Mesenchymal stem cell (in vitro differentiated cells and primary cell): ENCODE measurements around the gene MCEMP1.

Experiments used
- DNase-seq: peaks from one replicate; pipeline ENCODE4 v3.0.0-alpha.2; 2013
- H2AFZ ChIP-seq: one replicate; pipeline ENCODE4 v1.6.1; 2013; ENCODE audit warnings: low read depth, mild to moderate bottlenecking, control low read depth, inconsistent platforms, low read length, moderate library complexity
- H2AK5ac ChIP-seq: 2 replicates; pipeline ENCODE4 v1.6.1; 2013; ENCODE audit warnings: low read length, moderate library complexity, mild to moderate bottlenecking, inconsistent platforms; ENCODE audit not compliant: severe bottlenecking
- H2BK120ac ChIP-seq: one replicate; pipeline ENCODE4 v1.6.1; 2013; ENCODE audit warnings: low read depth, mild to moderate bottlenecking, inconsistent platforms, low read length, moderate library complexity
- H2BK12ac ChIP-seq, 2 experiments: one replicate each; pipeline ENCODE4 v1.6.1; 2013; ENCODE audit warnings: inconsistent platforms in 2 of 2, low read length in 2 of 2, mild to moderate bottlenecking in 2 of 2, moderate library complexity in 2 of 2, control low read depth in 1 of 2
- H2BK15ac ChIP-seq: one replicate; pipeline ENCODE4 v1.6.1; 2013; ENCODE audit warnings: mild to moderate bottlenecking, low read depth, inconsistent platforms; ENCODE audit not compliant: poor library complexity, severe bottlenecking
- H2BK5ac ChIP-seq: 2 replicates; pipeline ENCODE4 v1.6.1; 2013; ENCODE audit warnings: low read depth, mild to moderate bottlenecking, low read length, control low read depth, inconsistent platforms; ENCODE audit not compliant: poor library complexity, severe bottlenecking
- H3K14ac ChIP-seq, 2 experiments: one replicate each; pipeline ENCODE4 v1.6.1; 2013; ENCODE audit warnings: inconsistent platforms in 2 of 2, low read length in 2 of 2, control low read depth in 1 of 2, mild to moderate bottlenecking in 1 of 2, moderate library complexity in 1 of 2
- H3K18ac ChIP-seq, 2 experiments: one replicate each; pipeline ENCODE4 v1.6.1; 2013; ENCODE audit warnings: inconsistent platforms in 2 of 2, low read length in 2 of 2, control low read depth in 1 of 2, low read depth in 1 of 2, mild to moderate bottlenecking in 1 of 2
- H3K23ac ChIP-seq, 2 experiments: one replicate each; pipeline ENCODE4 v1.6.1; 2013; ENCODE audit warnings: inconsistent platforms in 2 of 2, low read length in 2 of 2, mild to moderate bottlenecking in 2 of 2, moderate library complexity in 2 of 2, control low read depth in 1 of 2
- H3K27ac ChIP-seq: 2 replicates; pipeline ENCODE4 v1.5.1; 2013; ENCODE audit warnings: mild to moderate bottlenecking, moderate library complexity, low read length, control low read depth, inconsistent platforms; ENCODE audit not compliant: poor library complexity, severe bottlenecking
- H3K27me3 ChIP-seq, 2 experiments: 2 replicates each; pipeline versions ENCODE4 v1.6.1 to v1.7.0; 2013; ENCODE audit warnings: low read length in 2 of 2, mild to moderate bottlenecking in 2 of 2, moderate library complexity in 2 of 2, control low read depth in 1 of 2, inconsistent platforms in 1 of 2; ENCODE audit not compliant: control insufficient read depth in 1 of 2, insufficient read depth in 1 of 2
- H3K36me3 ChIP-seq, 2 experiments: 2 replicates each; pipeline versions ENCODE4 v1.6.1 to v1.7.0; 2013; ENCODE audit warnings: low read length in 2 of 2, control low read depth in 1 of 2, inconsistent platforms in 1 of 2, low read depth in 1 of 2, mild to moderate bottlenecking in 1 of 2; ENCODE audit not compliant: insufficient read depth in 2 of 2, control insufficient read depth in 1 of 2
- H3K4ac ChIP-seq, 2 experiments: one replicate each; pipeline ENCODE4 v1.6.1; 2013; ENCODE audit warnings: inconsistent platforms in 2 of 2, low read length in 2 of 2, mild to moderate bottlenecking in 2 of 2, moderate library complexity in 2 of 2, control low read depth in 1 of 2, low read depth in 1 of 2
- H3K4me1 ChIP-seq: 2 replicates; pipeline ENCODE4 v1.6.1; 2013; ENCODE audit warnings: low read depth, low read length, control low read depth; ENCODE audit not compliant: control insufficient read depth, insufficient read depth
- H3K4me2 ChIP-seq: 2 replicates; pipeline ENCODE4 v1.6.1; 2013; ENCODE audit warnings: low read length, mild to moderate bottlenecking, inconsistent platforms; ENCODE audit not compliant: poor library complexity, severe bottlenecking
- H3K4me3 ChIP-seq, 2 experiments: 2 replicates each; pipeline versions ENCODE4 v1.5.1 to v1.7.0; 2013; ENCODE audit warnings: low read length in 2 of 2, mild to moderate bottlenecking in 2 of 2, control low read depth in 1 of 2, low read depth in 1 of 2; ENCODE audit not compliant: insufficient read depth in 1 of 2
- H3K79me1 ChIP-seq: replicated peaks from 2 replicates; pipeline ENCODE4 v1.6.1; 2013; ENCODE audit warnings: mild to moderate bottlenecking, control low read depth, low read length, inconsistent platforms; ENCODE audit not compliant: poor library complexity, severe bottlenecking
- H3K9ac ChIP-seq: 2 replicates; pipeline ENCODE4 v1.7.0; 2013; ENCODE audit warnings: mild to moderate bottlenecking, low read length, moderate library complexity
- H3K9me3 ChIP-seq: 2 replicates; pipeline ENCODE4 v1.7.0; 2013; ENCODE audit warnings: mild to moderate bottlenecking, low read length; ENCODE audit not compliant: control insufficient read depth
- H4K8ac ChIP-seq: one replicate; pipeline ENCODE4 v1.6.1; 2013; ENCODE audit warnings: inconsistent platforms, mild to moderate bottlenecking, low read length, moderate library complexity
- H4K91ac ChIP-seq: one replicate; pipeline ENCODE4 v1.6.1; 2013; ENCODE audit warnings: mild to moderate bottlenecking, low read length, inconsistent platforms
- WGBS: methylation state at CpG from one replicate; pipeline ENCODE4 v1.1.7; 2013; ENCODE audit warnings: mixed read lengths; 5-methylcytosine and 5-hydroxymethylcytosine counted together

Gene MCEMP1

GRCh38 chr19:7674010-7675005, 2.6 kb upstream of the MCEMP1 start:
- Histone ChIP-seq H2BK5ac (no peak overlapping the region), H3K79me1 (no peaks in the 10 kb centered on the region), H3K27ac (no peak overlapping the region), H3K9me3 (peaks cover 5% of the 10 kb centered on the region), H2AFZ (no peak overlapping the region), H3K18ac (no peak overlapping the region), H3K27me3 (peaks cover 53 to 58% of the 10 kb centered on the region in 2 experiments), H3K4me2 (no peak overlapping the region), H3K4ac (no peak overlapping the region), H4K8ac (no peak overlapping the region), H2AK5ac (no peak overlapping the region), H2BK15ac (no peak overlapping the region), H3K23ac (no peak overlapping the region), H3K36me3 (no peaks in the 10 kb centered on the region), H4K91ac (no peak overlapping the region), H2BK12ac (no peak overlapping the region), H3K9ac (no peak overlapping the region), H3K4me3 (no peak overlapping the region), H3K14ac (no peak overlapping the region), H2BK120ac (no peak overlapping the region), H3K4me1 (peaks cover 2% of the 10 kb centered on the region)
- DNase-seq: peak; percentile 59
- WGBS: 55% methylated on average over 16 of the region's 21 CpGs

GRCh38 chr19:7676376-7676775, 514 bp upstream of the MCEMP1 start:
- Histone ChIP-seq H2AFZ (no peak overlapping the region), H3K27ac (no peak overlapping the region), H3K18ac (no peak overlapping the region), H3K27me3 (peaks cover 37 to 51% of the 10 kb centered on the region in 2 experiments), H3K4me3 (no peak overlapping the region), H3K9me3 (peaks cover 5% of the 10 kb centered on the region), H3K9ac (no peak overlapping the region), H4K8ac (no peak overlapping the region), H3K23ac (no peak overlapping the region), H3K14ac (no peak overlapping the region), H3K79me1 (peaks cover 6% of the 10 kb centered on the region), H3K36me3 (no peaks in the 10 kb centered on the region), H2BK120ac (no peak overlapping the region), H2BK15ac (no peak overlapping the region), H4K91ac (no peak overlapping the region), H3K4ac (no peak overlapping the region), H2AK5ac (no peak overlapping the region), H3K4me2 (no peak overlapping the region), H2BK12ac (no peak overlapping the region), H2BK5ac (no peak overlapping the region), H3K4me1 (peaks cover 5% of the 10 kb centered on the region)
- 65% methylated on average over 5 of the region's 7 CpGs for WGBS
- DNase-seq: no peak

GRCh38 chr19:7677669-7678311, 900 bp downstream of the MCEMP1 start:
- Histone ChIP-seq H2AFZ (no peak overlapping the region), H3K4me3 (no peak overlapping the region), H3K9ac (no peak overlapping the region), H3K4me2 (no peak overlapping the region), H3K4me1 (peaks cover 17% of the 10 kb centered on the region), H2BK120ac (no peak overlapping the region), H4K8ac (no peak overlapping the region), H3K4ac (no peak overlapping the region), H4K91ac (no peak overlapping the region), H2BK12ac (peak overlapping the region in 1 of 2 experiments; percentile 61), H3K14ac (no peak overlapping the region), H3K23ac (no peak overlapping the region), H2AK5ac (no peak overlapping the region), H3K9me3 (peaks cover 3% of the 10 kb centered on the region), H2BK5ac (no peak overlapping the region), H3K79me1 (peaks cover 20% of the 10 kb centered on the region), H2BK15ac (no peak overlapping the region), H3K36me3 (peaks cover 7 to 10% of the 10 kb centered on the region in 2 experiments), H3K18ac (no peak overlapping the region), H3K27ac (no peak overlapping the region), H3K27me3 (peaks cover 28 to 43% of the 10 kb centered on the region in 2 experiments)
- 40% methylated on average over 9 of the region's 12 CpGs for whole genome bisulfite sequencing
- DNase-seq: no peak
